ENCODE data around the gene PPP2R1A. TPM values are rescaled to one million over a fixed set of nuclear protein-coding genes. Genes with fewer than 3 reads are reported as not detected.

The PPP2R1A gene
- total and polyA plus RNA-seq, 2 donors from 2014 or later: 314 to 346 TPM

DNA sequence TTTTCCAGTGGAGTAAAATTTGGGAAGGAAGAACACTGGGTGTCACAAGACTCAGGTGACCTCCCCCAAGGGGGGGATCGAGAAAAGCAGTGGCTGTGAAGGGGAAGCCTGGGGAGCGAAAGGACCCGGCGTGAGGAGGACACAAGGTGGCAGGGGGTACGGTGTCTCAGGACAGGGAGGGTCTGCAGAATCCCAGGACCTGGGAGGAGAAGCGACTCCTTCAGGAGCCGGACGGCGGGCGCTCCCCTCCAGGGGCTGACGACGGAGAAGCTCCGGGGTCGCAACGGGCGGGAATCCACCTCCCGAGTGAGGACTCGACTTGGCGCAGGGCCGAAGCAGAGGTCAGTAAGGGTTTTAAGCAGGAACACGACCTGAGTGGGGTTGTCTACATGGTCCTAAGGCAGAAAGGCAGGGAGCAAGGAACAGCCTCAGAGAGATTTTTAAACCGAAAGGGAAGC, 19.0 kb upstream of the PPP2R1A start:
- no peaks in the 10 kb centered on the region for H3K27me3 ChIP-seq (ENCODE audit: control insufficient read depth, insufficient read depth, low read length)
- peak overlapping the region; percentile 98 to 100 (median 98) for H3K4me3 ChIP-seq (ENCODE audit: low read length in 3 of 3)
- no peak for TF ChIP-seq CTCF (IDR thresholded peaks at IDR 0.05; ENCODE audit: borderline replicate concordance, extremely low read depth, insufficient read depth)
- H3K4me1 ChIP-seq (ENCODE audit: control insufficient read depth in 2 of 3, insufficient read depth in 2 of 3, low read depth in 1 of 3, low read length in 3 of 3): peaks cover 3 to 10% (median 7%) of the 10 kb centered on the region in 3 donors
- peaks cover 2 to 8% (median 6%) of the 10 kb centered on the region in 3 donors for H3K36me3 ChIP-seq (ENCODE audit: control insufficient read depth in 2 of 3, insufficient read depth in 3 of 3, low read length in 3 of 3)
- no peaks in the 10 kb centered on the region for H3K9me3 ChIP-seq (ENCODE audit: control insufficient read depth in 2 of 3, insufficient read depth in 1 of 3, low read length in 3 of 3)
- FAIRE-seq: no peak
- DNase-seq: peak in 4 of 5 donors; percentile 22 to 80 (median 58)
- peak overlapping the region; percentile 92 to 99 (median 98) for H3K9ac ChIP-seq (ENCODE audit: low read length in 3 of 3)
- intact Hi-C loops (cut with DNase I): no loop called here
- H3K27ac ChIP-seq (ENCODE audit: low read depth in 2 of 2, low read length in 2 of 2): peak overlapping the region; percentile 68 to 92

- Histone ChIP-seq H3K4me3 (ENCODE audit: low read length in 3 of 3) (peak within 1 kb of the TSS; percentile 98 to 100 (median 98)), H3K9ac (ENCODE audit: low read length in 3 of 3) (peak within 1 kb of the TSS; percentile 92 to 99 (median 98)), H3K4me1 (ENCODE audit: control insufficient read depth in 2 of 3, insufficient read depth in 2 of 3, low read depth in 1 of 3, low read length in 3 of 3) (peaks cover 3 to 10% (median 7%) of the 10 kb centered on the region in 3 donors), H3K36me3 (ENCODE audit: control insufficient read depth in 2 of 3, insufficient read depth in 3 of 3, low read length in 3 of 3) (peaks cover 2 to 8% (median 6%) of the 10 kb centered on the region in 3 donors), H3K9me3 (ENCODE audit: control insufficient read depth in 2 of 3, insufficient read depth in 1 of 3, low read length in 3 of 3) (no peaks in the 10 kb centered on the region), H3K27me3 (ENCODE audit: control insufficient read depth, insufficient read depth, low read length) (no peaks in the 10 kb centered on the region), H3K27ac (ENCODE audit: low read depth in 2 of 2, low read length in 2 of 2) (peak within 1 kb of the TSS; percentile 68 to 92)
- FAIRE-seq (no peak), DNase-seq (peak; percentile 93 to 96 (median 95))
- TF ChIP-seq CTCF (IDR thresholded peaks at IDR 0.05; ENCODE audit: borderline replicate concordance, extremely low read depth, insufficient read depth): no peak
- intact Hi-C loops (cut with DNase I): no loop called here
Observed at GRCh38 chr19:52171321-52172169, 18.3 kb upstream of the PPP2R1A start, which contains the start of gene ZNF836. Gene ZNF836 (minus strand): TSS chr19:52171621. CDS start chr19:52168072, 3,549 bp downstream.

DNA sequence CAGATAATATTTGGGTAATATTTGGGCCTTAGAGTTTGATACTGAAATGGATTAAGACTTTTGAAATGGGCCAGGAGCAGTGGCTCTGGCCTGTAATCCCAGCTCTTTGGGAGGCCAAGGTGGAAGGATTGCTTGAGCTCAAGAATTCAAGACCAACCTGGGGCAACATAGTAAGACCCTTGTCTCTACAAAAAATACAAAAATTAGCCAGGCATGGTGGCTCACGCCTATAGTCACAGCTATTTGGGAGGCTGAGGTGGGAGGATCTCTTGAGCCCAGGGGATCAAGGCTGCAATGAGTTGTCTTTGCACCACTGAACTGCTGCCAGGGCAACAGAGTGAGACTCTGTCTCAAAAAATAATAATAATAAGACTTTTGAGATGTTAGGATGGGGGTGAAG, 17.5 kb upstream of the PPP2R1A start:
- Histone ChIP-seq H3K4me1 (ENCODE audit: control insufficient read depth in 2 of 3, insufficient read depth in 2 of 3, low read depth in 1 of 3, low read length in 3 of 3) (peaks cover 3 to 10% (median 7%) of the 10 kb centered on the region in 3 donors), H3K27ac (ENCODE audit: low read depth in 2 of 2, low read length in 2 of 2) (peak overlapping the region in 1 of 2 donors; percentile 92), H3K36me3 (ENCODE audit: control insufficient read depth in 2 of 3, insufficient read depth in 3 of 3, low read length in 3 of 3) (peaks cover 2 to 6% (median 6%) of the 10 kb centered on the region in 3 donors), H3K9ac (ENCODE audit: low read length in 3 of 3) (peak overlapping the region in 1 of 3 donors; percentile 92), H3K4me3 (ENCODE audit: low read length in 3 of 3) (peak overlapping the region in 1 of 3 donors; percentile 98), H3K27me3 (ENCODE audit: control insufficient read depth, insufficient read depth, low read length) (no peaks in the 10 kb centered on the region), H3K9me3 (ENCODE audit: control insufficient read depth in 2 of 3, insufficient read depth in 1 of 3, low read length in 3 of 3) (no peaks in the 10 kb centered on the region)
- no peak for DNase-seq
- no peak for FAIRE-seq
- no peak for TF ChIP-seq CTCF (IDR thresholded peaks at IDR 0.05; ENCODE audit: borderline replicate concordance, extremely low read depth, insufficient read depth)
- intact Hi-C loops (cut with DNase I): no loop called here

Data from kidney (tissue), 14 donors.